Upper lobe of left lung (tissue), 4 donors: ENCODE measurements around the gene PCBP3.

ENCODE experiments used
- CTCF ChIP-seq, 6 experiments: fragments of 450-650 bp in 4 of 6; fragments of 200-600 bp in 2 of 6; sonication (generic) in 2 of 6; IDR thresholded peaks; one replicate each; pipeline ENCODE4 v1.5.1; 2016 to 2019; ENCODE audit warnings: antibody characterized with exemption in 6 of 6
- EP300 ChIP-seq, 4 donors: sonication (generic); formaldehyde crosslinking; IDR thresholded peaks; one replicate each; pipeline ENCODE4 v1.5.1; 2017; ENCODE audit warnings: antibody characterized with exemption in 4 of 4, control low read depth in 2 of 4
- POLR2A ChIP-seq, 4 donors: fragments of 450-650 bp; IDR thresholded peaks; one replicate each; pipeline ENCODE4 v1.5.1; 2016 to 2017; ENCODE audit warnings: antibody characterized with exemption in 4 of 4, mild to moderate bottlenecking in 2 of 4
- POLR2AphosphoS5 ChIP-seq, 2 donors: sonication (generic); formaldehyde crosslinking; IDR thresholded peaks; one replicate each; pipeline ENCODE4 v1.5.1; 2017; ENCODE audit warnings: antibody characterized with exemption in 2 of 2

GRCh38 chr21:45779226-45779625, 135.7 kb downstream of the PCBP3 start:
- TF ChIP-seq CTCF (IDR thresholded peaks at IDR 0.05) = no peak
- no peak for TF ChIP-seq POLR2A (IDR thresholded peaks at IDR 0.05)
- no peak for TF ChIP-seq EP300 (IDR thresholded peaks at IDR 0.05)
- TF ChIP-seq POLR2AphosphoS5 (IDR thresholded peaks at IDR 0.05) = no peak
